Measurements from ENCODE around the gene FBXL16.

The FBXL16 gene

GRCh38 chr16:694187-694862, 11.3 kb downstream of the FBXL16 start:
- Histone ChIP-seq H4K20me1 (ENCODE audit: insufficient read depth, low read length) (no peaks in the 10 kb centered on the region), H3K9me3 (replicated peaks; ENCODE audit: insufficient read depth, low read length) (no peaks in the 10 kb centered on the region), H3K4me3 (ENCODE audit: low read length) (no peak overlapping the region), H3K9ac (ENCODE audit: low read length) (no peak overlapping the region), H3F3A (ENCODE audit: insufficient read depth, low read length) (no peaks in the 10 kb centered on the region), H3K4me1 (ENCODE audit: low read length) (peaks cover 4% of the 10 kb centered on the region), H3K36me3 (replicated peaks; ENCODE audit: insufficient read depth, low read length) (no peaks in the 10 kb centered on the region), H3K27ac (ENCODE audit: low read length) (no peak overlapping the region), H3K9me2 (replicated peaks; ENCODE audit: insufficient read depth, low read length) (no peaks in the 10 kb centered on the region), H3K27me3 (replicated peaks; ENCODE audit: insufficient read depth, low read length) (peaks cover 69% of the 10 kb centered on the region), H3K79me2 (ENCODE audit: low read length) (peaks cover 6% of the 10 kb centered on the region; the same call in 1 of the 2 replicates), H2AFZ (ENCODE audit: low read length) (no peak overlapping the region), H3K4me2 (ENCODE audit: low read depth, low read length) (no peak overlapping the region)
- DNase-seq = no peak
- TF ChIP-seq EZH2phosphoT487 (IDR thresholded peaks at IDR 0.05; ENCODE audit: low read length) (no peak), CTCF (IDR thresholded peaks at IDR 0.05; ENCODE audit: low read length) (no peak), EZH2 (optimal IDR thresholded peaks at IDR 0.05; ENCODE audit: low read depth, low read length) (no peak)

- TF ChIP-seq EZH2 (optimal IDR thresholded peaks at IDR 0.05; ENCODE audit: low read depth, low read length) = no peak
- TF ChIP-seq CTCF (IDR thresholded peaks at IDR 0.05; ENCODE audit: low read length) = no peak
- no peak for TF ChIP-seq EZH2phosphoT487 (IDR thresholded peaks at IDR 0.05; ENCODE audit: low read length)
- H3K36me3 ChIP-seq (replicated peaks; ENCODE audit: insufficient read depth, low read length) = no peaks in the 10 kb centered on the region
- H3K27ac ChIP-seq (ENCODE audit: low read length) = no peak overlapping the region
- no peaks in the 10 kb centered on the region for H3K9me2 ChIP-seq (replicated peaks; ENCODE audit: insufficient read depth, low read length)
- peaks cover 63% of the 10 kb centered on the region for H3K27me3 ChIP-seq (replicated peaks; ENCODE audit: insufficient read depth, low read length)
- no peaks in the 10 kb centered on the region for H3K9me3 ChIP-seq (replicated peaks; ENCODE audit: insufficient read depth, low read length)
- no peak overlapping the region for H2AFZ ChIP-seq (ENCODE audit: low read length)
- no peak for DNase-seq
- H3K4me1 ChIP-seq (ENCODE audit: low read length) = peaks cover 5% of the 10 kb centered on the region
- no peaks in the 10 kb centered on the region for H4K20me1 ChIP-seq (ENCODE audit: insufficient read depth, low read length)
- H3K79me2 ChIP-seq (ENCODE audit: low read length) = peaks cover 11% of the 10 kb centered on the region
- no peak overlapping the region for H3K4me3 ChIP-seq (ENCODE audit: low read length)
- H3F3A ChIP-seq (ENCODE audit: insufficient read depth, low read length) = no peaks in the 10 kb centered on the region
- no peak overlapping the region for H3K4me2 ChIP-seq (ENCODE audit: low read depth, low read length)
- H3K9ac ChIP-seq (ENCODE audit: low read length) = no peak overlapping the region
Measured at GRCh38 chr16:693766-694165, 11.8 kb downstream of the FBXL16 start.

GRCh38 chr16:693364-693763, 12.2 kb downstream of the FBXL16 start:
- Histone ChIP-seq H3K9me2 (replicated peaks; ENCODE audit: insufficient read depth, low read length) (no peaks in the 10 kb centered on the region), H3K9me3 (replicated peaks; ENCODE audit: insufficient read depth, low read length) (no peaks in the 10 kb centered on the region), H3K27ac (ENCODE audit: low read length) (no peak overlapping the region), H2AFZ (ENCODE audit: low read length) (no peak overlapping the region), H3K79me2 (ENCODE audit: low read length) (peaks cover 14% of the 10 kb centered on the region), H4K20me1 (ENCODE audit: insufficient read depth, low read length) (no peaks in the 10 kb centered on the region), H3K4me1 (ENCODE audit: low read length) (peaks cover 5% of the 10 kb centered on the region), H3K36me3 (replicated peaks; ENCODE audit: insufficient read depth, low read length) (no peaks in the 10 kb centered on the region), H3K4me2 (ENCODE audit: low read depth, low read length) (no peak overlapping the region), H3K9ac (ENCODE audit: low read length) (no peak overlapping the region), H3F3A (ENCODE audit: insufficient read depth, low read length) (no peaks in the 10 kb centered on the region), H3K27me3 (replicated peaks; ENCODE audit: insufficient read depth, low read length) (peaks cover 62% of the 10 kb centered on the region), H3K4me3 (ENCODE audit: low read length) (no peak overlapping the region)
- DNase-seq = no peak
- TF ChIP-seq EZH2 (optimal IDR thresholded peaks at IDR 0.05; ENCODE audit: low read depth, low read length) (no peak), CTCF (IDR thresholded peaks at IDR 0.05; ENCODE audit: low read length) (no peak), EZH2phosphoT487 (IDR thresholded peaks at IDR 0.05; ENCODE audit: low read length) (no peak)
